Fibroblast of mammary gland (primary cell): ENCODE data around the gene DCTN1.
A peak's percentile ranks its signal among the peaks of the same experiment; 100 is the strongest.

Experiments used
- DNase-seq: peaks from one replicate; pipeline ENCODE4 v3.0.0-alpha.2; 2010; ENCODE audit warnings: low read depth
- H3K4me3 ChIP-seq: 2 replicates; pipeline ENCODE4 v1.5.1; 2011; ENCODE audit warnings: low read depth, mild to moderate bottlenecking, low read length, moderate library complexity; ENCODE audit not compliant: control insufficient read depth
- TF ChIP-seq, protein P1 (sequence below): conservative IDR thresholded peaks from 2 replicates; pipeline ENCODE4 v1.5.1; 2011; ENCODE audit warnings: low read depth, low read length, inconsistent platforms; ENCODE audit not compliant: control insufficient read depth, insufficient read depth

DCTN1 gene

GRCh38 chr2:74333896-74334586 lies 46.1 kb downstream of the DCTN1 start:
- TF ChIP-seq, protein P1, sequence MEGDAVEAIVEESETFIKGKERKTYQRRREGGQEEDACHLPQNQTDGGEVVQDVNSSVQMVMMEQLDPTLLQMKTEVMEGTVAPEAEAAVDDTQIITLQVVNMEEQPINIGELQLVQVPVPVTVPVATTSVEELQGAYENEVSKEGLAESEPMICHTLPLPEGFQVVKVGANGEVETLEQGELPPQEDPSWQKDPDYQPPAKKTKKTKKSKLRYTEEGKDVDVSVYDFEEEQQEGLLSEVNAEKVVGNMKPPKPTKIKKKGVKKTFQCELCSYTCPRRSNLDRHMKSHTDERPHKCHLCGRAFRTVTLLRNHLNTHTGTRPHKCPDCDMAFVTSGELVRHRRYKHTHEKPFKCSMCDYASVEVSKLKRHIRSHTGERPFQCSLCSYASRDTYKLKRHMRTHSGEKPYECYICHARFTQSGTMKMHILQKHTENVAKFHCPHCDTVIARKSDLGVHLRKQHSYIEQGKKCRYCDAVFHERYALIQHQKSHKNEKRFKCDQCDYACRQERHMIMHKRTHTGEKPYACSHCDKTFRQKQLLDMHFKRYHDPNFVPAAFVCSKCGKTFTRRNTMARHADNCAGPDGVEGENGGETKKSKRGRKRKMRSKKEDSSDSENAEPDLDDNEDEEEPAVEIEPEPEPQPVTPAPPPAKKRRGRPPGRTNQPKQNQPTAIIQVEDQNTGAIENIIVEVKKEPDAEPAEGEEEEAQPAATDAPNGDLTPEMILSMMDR: no peak
- DNase-seq: no peak
- no peak overlapping the region for H3K4me3 ChIP-seq

DNA sequence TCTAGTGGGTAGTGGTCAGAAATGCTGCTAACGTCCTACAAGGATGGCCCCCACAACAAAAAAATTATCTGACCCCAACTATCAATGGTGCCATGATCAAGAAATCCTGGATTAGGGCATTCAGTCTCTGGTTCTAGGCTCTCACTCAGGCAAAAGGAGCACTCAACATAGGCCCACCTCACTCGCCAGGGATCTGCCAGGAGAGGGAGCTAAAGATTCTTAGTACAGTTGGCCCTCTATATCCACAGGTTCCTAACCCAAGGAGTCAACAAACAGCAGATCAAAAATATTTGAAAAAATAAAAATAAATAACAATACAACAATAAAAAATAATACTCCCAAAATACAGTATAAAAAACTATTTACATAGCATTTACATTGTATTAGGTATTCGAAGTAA lies 46.9 kb downstream of the DCTN1 start:
- TF ChIP-seq, protein P1: peak; percentile 61
- no peak overlapping the region for H3K4me3 ChIP-seq
- DNase-seq: peak; percentile 53

DNA sequence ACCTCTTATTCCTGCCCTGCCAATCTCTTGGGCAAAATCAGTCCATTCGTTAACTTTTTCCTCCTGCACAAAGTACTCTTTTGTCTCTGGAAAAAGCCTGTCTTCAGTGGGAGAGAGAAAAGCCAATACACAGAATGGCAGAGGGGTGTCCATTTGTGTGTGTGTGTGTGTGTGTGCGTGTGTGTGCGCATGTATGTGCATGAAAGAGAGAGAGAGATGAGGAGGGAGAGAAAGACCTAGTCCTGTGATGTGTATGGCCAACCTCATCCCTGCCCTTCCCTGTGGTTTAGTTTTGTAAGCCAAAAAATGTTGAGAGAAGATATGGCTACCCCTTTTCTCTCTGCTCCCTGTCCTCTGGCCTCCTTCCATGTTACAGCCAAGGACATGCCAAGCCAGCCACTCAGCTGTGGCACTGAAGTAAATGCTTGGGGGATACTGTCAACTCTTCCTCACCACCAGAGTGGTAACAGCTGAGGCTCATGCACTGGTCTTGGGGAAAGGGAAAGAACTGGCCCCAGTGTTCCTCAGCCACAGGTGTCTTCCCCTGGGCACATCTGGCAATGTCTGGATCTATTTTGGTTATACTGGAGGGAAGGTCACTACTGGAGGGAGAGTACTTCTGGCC lies 47.4 kb downstream of the DCTN1 start:
- TF ChIP-seq, protein P1: no peak
- no peak for DNase-seq
- no peak overlapping the region for H3K4me3 ChIP-seq

DNA sequence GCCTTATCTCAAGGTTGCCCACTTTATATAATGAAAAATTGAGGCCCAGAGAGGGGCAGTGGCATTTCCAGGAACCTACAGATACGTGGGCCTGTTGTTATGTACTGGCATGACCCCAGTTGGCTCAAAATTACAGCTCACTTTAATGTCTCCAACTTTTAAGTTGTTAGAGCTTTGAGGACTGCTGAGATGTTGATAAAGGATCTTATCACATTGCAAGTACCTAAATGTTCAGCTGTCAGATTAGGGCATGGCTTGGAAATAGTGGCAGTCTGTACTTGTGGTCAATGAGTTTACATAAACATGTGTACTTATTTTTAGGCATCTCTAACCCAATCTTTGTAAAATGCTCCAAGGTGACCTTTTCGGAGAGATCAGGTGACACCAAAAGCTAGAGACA lies 51.5 kb downstream of the DCTN1 start:
- no peak overlapping the region for H3K4me3 ChIP-seq
- no peak for DNase-seq
- TF ChIP-seq, protein P1: no peak

GRCh38 chr2:74328074-74328473 lies 52.0 kb downstream of the DCTN1 start:
- TF ChIP-seq, protein P1: no peak
- no peak overlapping the region for H3K4me3 ChIP-seq
- no peak for DNase-seq

DNA sequence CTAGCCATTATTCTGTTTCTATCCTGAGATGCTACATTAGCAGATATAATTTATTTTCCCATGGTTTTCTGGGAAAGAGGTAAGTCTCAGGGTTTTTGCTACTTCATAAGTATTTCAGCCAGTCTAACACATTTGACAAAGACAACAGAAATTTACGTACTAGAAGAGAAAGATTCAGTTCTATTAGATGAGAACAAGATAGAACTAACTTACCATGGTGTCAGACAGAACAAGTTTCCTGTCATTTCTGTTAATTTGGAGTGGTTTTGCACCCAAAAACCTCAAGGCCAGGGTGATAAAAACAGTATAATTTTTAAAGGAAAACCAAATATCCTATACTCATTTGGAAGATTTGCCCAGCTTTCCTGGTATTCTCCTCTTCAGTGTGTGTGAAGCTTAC lies 52.5 kb downstream of the DCTN1 start:
- DNase-seq: no peak
- TF ChIP-seq, protein P1: no peak
- no peak overlapping the region for H3K4me3 ChIP-seq
